K562 treated with DMSO at 1 percent for 4 hours (cell line): ENCODE measurements around the gene GPR87. TPM values are rescaled to one million over a fixed set of nuclear protein-coding genes. Genes with fewer than 3 reads are reported as not detected.

Source experiments
- total RNA-seq: library from RNA; unstranded; fragments of 300-600 nt; gene quantifications from 2 replicates; pipeline ENCODE4 v1.2.3, GENCODE V29; 2022; ENCODE audit not compliant: insufficient read depth

GPR87 gene, protein sequence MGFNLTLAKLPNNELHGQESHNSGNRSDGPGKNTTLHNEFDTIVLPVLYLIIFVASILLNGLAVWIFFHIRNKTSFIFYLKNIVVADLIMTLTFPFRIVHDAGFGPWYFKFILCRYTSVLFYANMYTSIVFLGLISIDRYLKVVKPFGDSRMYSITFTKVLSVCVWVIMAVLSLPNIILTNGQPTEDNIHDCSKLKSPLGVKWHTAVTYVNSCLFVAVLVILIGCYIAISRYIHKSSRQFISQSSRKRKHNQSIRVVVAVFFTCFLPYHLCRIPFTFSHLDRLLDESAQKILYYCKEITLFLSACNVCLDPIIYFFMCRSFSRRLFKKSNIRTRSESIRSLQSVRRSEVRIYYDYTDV
- total RNA-seq = not detected in 2 replicates

DNA sequence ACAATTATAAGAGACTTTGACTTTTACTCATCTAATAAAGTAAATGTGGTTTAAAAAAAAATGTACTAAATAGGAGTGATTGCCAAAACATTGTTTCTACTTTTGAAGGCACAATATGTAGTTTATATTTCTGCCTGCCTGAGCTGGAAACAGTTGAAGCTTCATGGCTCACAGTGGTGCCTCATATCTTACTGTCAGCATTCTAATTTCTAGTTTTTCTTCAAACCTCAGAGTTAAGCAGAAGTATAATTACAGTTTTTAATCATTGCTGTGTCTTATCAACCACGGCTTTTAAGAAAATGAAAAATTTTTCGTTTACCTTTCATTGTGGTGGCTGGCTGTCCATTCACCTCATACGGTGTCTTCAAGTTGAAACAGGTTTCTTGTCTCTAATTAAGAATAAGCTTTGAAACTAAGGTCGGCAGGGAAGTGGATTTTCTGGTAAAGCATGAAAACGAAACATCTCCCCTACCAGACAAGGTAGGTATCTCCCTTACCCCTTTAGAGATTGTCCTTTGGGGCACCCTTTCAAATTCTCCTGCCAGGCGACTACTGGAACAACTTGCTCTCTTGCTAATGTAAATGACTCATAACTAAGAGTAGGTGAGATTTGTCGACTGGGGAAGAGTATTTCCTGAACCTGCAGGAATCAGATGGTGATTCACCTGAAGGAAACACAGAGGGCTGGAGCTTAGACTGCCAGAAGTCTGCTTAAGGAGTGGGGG is at the start of gene GPR87:
Gene GPR87 (minus strand): TSS at position 554 of the 725 bp plus-strand sequence. CDS start 16,720 bp downstream, outside the sequence.

DNA sequence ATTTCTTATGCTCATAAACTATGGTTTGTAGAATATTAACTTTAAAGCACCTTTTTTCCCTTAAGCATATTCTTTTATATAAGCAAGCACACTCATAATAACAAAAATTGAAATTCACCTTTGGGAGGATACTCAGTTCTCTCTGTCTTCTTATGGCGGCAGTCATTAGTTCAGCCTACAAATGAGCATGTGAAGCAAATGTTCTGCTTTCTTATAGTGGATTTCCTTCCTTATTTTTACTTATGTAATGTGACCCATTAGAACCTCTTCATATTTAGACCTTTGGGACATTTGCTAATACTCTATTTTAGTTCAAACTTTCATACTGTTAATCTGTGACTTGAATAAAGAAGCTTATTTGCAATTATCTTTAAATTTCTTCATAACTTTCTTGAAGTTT is 12.7 kb upstream of the GPR87 start, which contains the start of gene P2RY13:
Gene P2RY13 (minus strand): TSS at position 187 of the 400 bp plus-strand sequence. CDS start 21 bp downstream, at position 166.

DNA sequence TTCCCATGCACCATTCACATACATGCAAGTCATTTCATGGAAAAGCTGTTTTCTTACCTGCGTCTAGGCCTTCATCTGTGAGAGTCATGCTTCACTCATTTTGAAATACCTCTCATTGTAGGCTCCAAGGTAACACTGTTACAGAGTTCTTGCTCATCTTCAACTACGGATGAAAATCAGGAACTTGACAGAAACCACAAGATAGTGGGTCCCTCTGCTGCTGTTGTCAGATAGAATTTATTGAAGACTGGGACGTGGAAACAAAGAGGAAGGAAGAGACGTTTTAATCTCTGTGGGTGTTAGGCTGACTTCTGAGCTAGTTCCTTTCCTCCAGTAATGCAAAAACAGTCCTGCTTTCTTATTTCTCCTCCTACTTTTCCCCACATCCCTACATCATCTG is 38.4 kb downstream of the GPR87 start, which contains the start of gene P2RY14:
Gene P2RY14 (minus strand): TSS at position 313 of the 400 bp plus-strand sequence. CDS start 64,226 bp downstream, outside the sequence.

Other genes starting within 250 kb of the GPR87 start
- not detected in 2 replicates for gene MED12L, start 231.2 kb downstream of the GPR87 start, total RNA-seq
- gene GPR171, start 113.6 kb downstream of the GPR87 start, total RNA-seq = not detected in 2 replicates
- not detected in 2 replicates for gene P2RY14, start 38.3 kb downstream of the GPR87 start, total RNA-seq
- gene P2RY13, start 12.7 kb upstream of the GPR87 start, total RNA-seq = not detected in 2 replicates
- gene P2RY12, start 67.9 kb upstream of the GPR87 start, total RNA-seq = not detected in 2 replicates
- 0.08 and 0.23 TPM in 2 replicates for gene IGSF10, start 144.2 kb upstream of the GPR87 start, total RNA-seq